Transverse colon (tissue), 3 donors: ENCODE measurements around the gene SAMD8.

ENCODE experiments used
- POLR2A ChIP-seq: fragments of 450-650 bp; IDR thresholded peaks from one replicate; pipeline ENCODE4 v1.6.1; 2016; ENCODE audit warnings: antibody characterized with exemption, mild to moderate bottlenecking, moderate library complexity
- TF ChIP-seq, protein P1 (sequence below), 5 experiments: fragments of 200-600 bp in 3 of 5; fragments of 450-650 bp in 2 of 5; sonication (generic) in 3 of 5; IDR thresholded peaks; 1 replicate in 2 of 5; 2 replicates in 3 of 5; pipeline ENCODE4 v1.5.1; 2016 to 2017; ENCODE audit warnings: antibody characterized with exemption in 5 of 5, inconsistent platforms in 3 of 5, mild to moderate bottlenecking in 2 of 5, moderate library complexity in 1 of 5

DNA sequence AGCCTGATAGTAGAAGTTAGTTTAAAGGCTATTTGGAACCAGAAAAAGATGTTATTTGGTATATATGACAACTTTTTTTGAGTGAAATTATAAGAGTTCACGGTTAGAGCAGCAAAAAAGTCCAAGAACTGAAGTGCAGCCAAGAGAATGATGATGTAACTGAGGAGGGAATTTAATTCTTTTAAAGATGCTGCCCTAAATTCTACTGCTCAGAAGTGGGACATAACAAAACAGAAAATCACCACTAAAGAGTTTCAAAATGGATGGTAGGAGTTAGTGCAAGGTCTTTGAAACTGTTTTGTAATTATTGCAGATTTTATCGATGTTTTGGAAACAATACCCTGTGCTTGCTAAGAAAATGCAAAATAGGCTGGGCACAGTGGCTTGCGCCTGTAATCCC lies 6.5 kb downstream of the SAMD8 start:
- TF ChIP-seq POLR2A = no peak
- TF ChIP-seq, protein P1, sequence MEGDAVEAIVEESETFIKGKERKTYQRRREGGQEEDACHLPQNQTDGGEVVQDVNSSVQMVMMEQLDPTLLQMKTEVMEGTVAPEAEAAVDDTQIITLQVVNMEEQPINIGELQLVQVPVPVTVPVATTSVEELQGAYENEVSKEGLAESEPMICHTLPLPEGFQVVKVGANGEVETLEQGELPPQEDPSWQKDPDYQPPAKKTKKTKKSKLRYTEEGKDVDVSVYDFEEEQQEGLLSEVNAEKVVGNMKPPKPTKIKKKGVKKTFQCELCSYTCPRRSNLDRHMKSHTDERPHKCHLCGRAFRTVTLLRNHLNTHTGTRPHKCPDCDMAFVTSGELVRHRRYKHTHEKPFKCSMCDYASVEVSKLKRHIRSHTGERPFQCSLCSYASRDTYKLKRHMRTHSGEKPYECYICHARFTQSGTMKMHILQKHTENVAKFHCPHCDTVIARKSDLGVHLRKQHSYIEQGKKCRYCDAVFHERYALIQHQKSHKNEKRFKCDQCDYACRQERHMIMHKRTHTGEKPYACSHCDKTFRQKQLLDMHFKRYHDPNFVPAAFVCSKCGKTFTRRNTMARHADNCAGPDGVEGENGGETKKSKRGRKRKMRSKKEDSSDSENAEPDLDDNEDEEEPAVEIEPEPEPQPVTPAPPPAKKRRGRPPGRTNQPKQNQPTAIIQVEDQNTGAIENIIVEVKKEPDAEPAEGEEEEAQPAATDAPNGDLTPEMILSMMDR (IDR thresholded peaks at IDR 0.05) = no peak
